K562 (cell line): ENCODE data around the gene TTLL9. TPM values are rescaled to one million over a fixed set of nuclear protein-coding genes. Genes with fewer than 3 reads are reported as not detected.

Experiments
- ATAC-seq: fragments of 200-7000 bp; cut with Tn5 transposase; 3 replicates; pipeline ENCODE4 v1.9.1; 2020; ENCODE audit warnings: moderate library complexity
- BruUV-seq: library from RNA; stranded (reverse); fragments of 400-500 nt; replicated peaks from 2 replicates; lab custom pipeline; 2021; lab: Mats Ljungman, UMichigan
- CTCF ChIA-PET: fragments of 300-600 bp; formaldehyde crosslinking; extraction: SDS; loops from one replicate; lab custom pipeline; 2021; ENCODE audit warnings: low intra/inter-chr PET ratio; lab: Yijun Ruan, JAX
- POLR2A ChIA-PET: fragments of 300-600, 350-650 bp; sonication (Branson Sonifier 250); formaldehyde crosslinking; extraction: SDS; loops from one replicate; lab custom pipeline; 2021; ENCODE audit warnings: antibody characterized with exemption, inconsistent platforms; lab: Yijun Ruan, JAX
- DNase-seq, 4 experiments: peaks; one replicate each; pipeline versions ENCODE4 v3.0.0 to v3.0.0-alpha.2; 2011 to 2018; ENCODE audit warnings: low spot score in 3 of 4, mixed read lengths in 3 of 4; ENCODE audit errors: extremely low read depth in 1 of 4
- FAIRE-seq: peaks from 2 replicates; lab custom pipeline; 2011; peaks lifted over from hg19 to GRCh38; lab: Jason Lieb, UNC
- H2AFZ ChIP-seq: 2 replicates; pipeline ENCODE4 v1.6.0; 2011; ENCODE audit warnings: low read depth, low read length, control low read depth, inconsistent platforms
- H3K27ac ChIP-seq: fragments of 200-600 bp; 3 replicates; pipeline ENCODE4 v1.8.0; 2011; ENCODE audit warnings: low read depth, mild to moderate bottlenecking, control low read depth, inconsistent platforms, low read length, moderate library complexity, mixed read lengths; ENCODE audit errors: extremely low read depth
- H3K27me3 ChIP-seq, 2 experiments: fragments of 300-600 bp in 1 of 2; 2 replicates in 1 of 2; 3 replicates in 1 of 2; pipeline versions ENCODE4 v1.6.0 to v1.8.0; 2011; ENCODE audit warnings: inconsistent platforms in 2 of 2, low read length in 2 of 2, mild to moderate bottlenecking in 1 of 2, mixed read lengths in 1 of 2, moderate library complexity in 1 of 2; ENCODE audit not compliant: control insufficient read depth in 2 of 2, insufficient read depth in 2 of 2
- H3K36me3 ChIP-seq: fragments of 300-600 bp; 3 replicates; pipeline ENCODE4 v1.8.0; 2011; ENCODE audit warnings: mild to moderate bottlenecking, low read length, inconsistent platforms; ENCODE audit not compliant: control insufficient read depth, insufficient read depth
- H3K4me1 ChIP-seq, 2 experiments: fragments of 200-600 bp in 1 of 2; replicated peaks in 1 of 2; 2 replicates in 1 of 2; 3 replicates in 1 of 2; pipeline versions ENCODE4 v1.5.1 to v1.8.0; 2011; ENCODE audit warnings: inconsistent platforms in 2 of 2, low read length in 2 of 2, mild to moderate bottlenecking in 1 of 2, mixed read lengths in 1 of 2, moderate library complexity in 1 of 2; ENCODE audit not compliant: control insufficient read depth in 2 of 2, insufficient read depth in 2 of 2
- H3K4me2 ChIP-seq: 2 replicates; pipeline ENCODE4 v1.6.1; 2011; ENCODE audit warnings: low read length, control low read depth, inconsistent platforms, mixed read lengths; ENCODE audit not compliant: insufficient read depth
- H3K4me3 ChIP-seq: fragments of 200-600 bp; sonication (generic), shearing (Covaris generic); 2 replicates; pipeline ENCODE4 v1.5.1; 2016; ENCODE audit warnings: control low read depth, inconsistent platforms
- H3K79me2 ChIP-seq: fragments of 200-600 bp; 3 replicates; pipeline ENCODE4 v1.8.0; 2011; ENCODE audit warnings: low read length, inconsistent platforms; ENCODE audit not compliant: control insufficient read depth, insufficient read depth
- H3K9ac ChIP-seq, 2 experiments: 2 replicates each; pipeline versions ENCODE4 v1.6.0 to v1.6.1; 2011; ENCODE audit warnings: low read depth in 2 of 2, low read length in 2 of 2, control low read depth in 1 of 2, inconsistent platforms in 1 of 2, mild to moderate bottlenecking in 1 of 2, mixed read lengths in 1 of 2; ENCODE audit not compliant: insufficient read depth in 1 of 2
- H3K9me1 ChIP-seq: one replicate; pipeline ENCODE4 v1.6.0; 2011; ENCODE audit warnings: inconsistent platforms, mild to moderate bottlenecking, low read length, moderate library complexity; ENCODE audit not compliant: control insufficient read depth, insufficient read depth
- H3K9me3 ChIP-seq: replicated peaks from 2 replicates; pipeline ENCODE4 v1.5.1; 2011; ENCODE audit warnings: low read depth, low read length, inconsistent platforms; ENCODE audit not compliant: control insufficient read depth, insufficient read depth
- H4K20me1 ChIP-seq: replicated peaks from 2 replicates; pipeline ENCODE4 v1.6.1; 2011; ENCODE audit warnings: low read length, inconsistent platforms, mixed read lengths; ENCODE audit not compliant: control insufficient read depth, insufficient read depth
- NCOR1 ChIP-seq: fragments of 450-650 bp; IDR thresholded peaks from 2 replicates; pipeline ENCODE4 v1.6.1; 2016; ENCODE audit warnings: mild to moderate bottlenecking, moderate library complexity
- SMARCA5 ChIP-seq: fragments of 450-650 bp; IDR thresholded peaks from 2 replicates; pipeline ENCODE4 v1.6.1; 2016
- in situ Hi-C: fragments of 300-500 bp; cut with MboI; formaldehyde crosslinking; loops from 4 replicates; pipeline ENCODE4 v1.15.0; 2018; ENCODE audit warnings: inconsistent platforms, mixed read lengths
- intact Hi-C: fragments of 100-400 bp; cut with micrococcal nuclease; formaldehyde crosslinking; loops from 2 replicates; pipeline ENCODE4 v1.14.2; 2022
- polyA plus RNA-seq, 8 experiments: library from polyadenylated mRNA; depleted of rRNA in 4 of 8; stranded (reverse) in 5 of 8; unstranded in 3 of 8; fragments of >200 nt; fragmentation: Nextera tagmentation in 2 of 8; fragmentation: Illumina TruSeq in 1 of 8; extraction: Ambion mirVana in 2 of 8; extraction: Trizol in 1 of 8; gene quantifications; 2 replicates each; pipeline versions ENCODE4 v1.2.1 to v1.2.3, GENCODE V29; 2011 to 2014; ENCODE audit warnings: inconsistent platforms in 1 of 8, missing spikeins in 1 of 8
- total RNA-seq, 7 experiments: library from RNA; depleted of rRNA in 6 of 7; stranded (reverse); fragments of >200 nt in 6 of 7; fragmentation: Illumina TruSeq in 2 of 7; extraction: Trizol in 2 of 7; gene quantifications; 2 replicates each; pipeline versions ENCODE4 v1.2.1 to v1.2.3, GENCODE V29; 2011 to 2021; ENCODE audit warnings: low replicate concordance in 1 of 7
- TF ChIP-seq, protein P1 (sequence below), 2 experiments: fragments of 450-650 bp; conservative IDR thresholded peaks; 2 replicates each; pipeline ENCODE4 v1.6.1; 2017; ENCODE audit warnings: mild to moderate bottlenecking in 2 of 2, moderate library complexity in 2 of 2
- TF ChIP-seq, protein P2 (sequence below): sonication (generic); formaldehyde crosslinking; IDR thresholded peaks from 2 replicates; pipeline ENCODE4 v1.8.0; 2022; ENCODE audit warnings: mild to moderate bottlenecking, missing genetic modification reagents
- TF ChIP-seq, protein P3 (sequence below): fragments of 250-450 bp; sonication (Bioruptor Pico); IDR thresholded peaks from 2 replicates; pipeline ENCODE4 v1.8.0; 2021; ENCODE audit warnings: moderate library complexity, mild to moderate bottlenecking, inconsistent platforms

Gene TTLL9
- total and polyA plus RNA-seq, 9 of the 15 experiments (the other 6 are each of a cell fraction or from before 2014, with no cell fraction given) = 0.06 to 0.07 TPM; not detected in 7

DNA sequence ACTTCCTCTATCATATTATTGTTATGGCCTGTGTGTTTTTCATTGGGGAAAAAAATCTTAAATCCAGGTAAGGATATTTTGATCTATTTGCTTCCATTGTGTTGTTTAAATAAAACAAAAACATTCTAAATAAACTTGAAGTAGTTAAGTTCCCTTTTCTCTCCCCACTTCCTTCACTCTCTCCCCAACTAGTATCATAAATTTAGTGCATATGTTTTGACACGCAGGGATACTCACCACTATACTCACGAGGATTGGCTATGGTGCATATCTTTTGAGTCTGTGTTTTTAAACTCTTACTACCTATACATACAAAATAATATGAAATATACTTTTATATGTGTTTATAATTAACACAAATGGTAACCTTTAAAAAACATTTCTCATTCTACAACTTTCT lies 5.2 kb downstream of the TTLL9 start (continued):
- TF ChIP-seq, protein P1, sequence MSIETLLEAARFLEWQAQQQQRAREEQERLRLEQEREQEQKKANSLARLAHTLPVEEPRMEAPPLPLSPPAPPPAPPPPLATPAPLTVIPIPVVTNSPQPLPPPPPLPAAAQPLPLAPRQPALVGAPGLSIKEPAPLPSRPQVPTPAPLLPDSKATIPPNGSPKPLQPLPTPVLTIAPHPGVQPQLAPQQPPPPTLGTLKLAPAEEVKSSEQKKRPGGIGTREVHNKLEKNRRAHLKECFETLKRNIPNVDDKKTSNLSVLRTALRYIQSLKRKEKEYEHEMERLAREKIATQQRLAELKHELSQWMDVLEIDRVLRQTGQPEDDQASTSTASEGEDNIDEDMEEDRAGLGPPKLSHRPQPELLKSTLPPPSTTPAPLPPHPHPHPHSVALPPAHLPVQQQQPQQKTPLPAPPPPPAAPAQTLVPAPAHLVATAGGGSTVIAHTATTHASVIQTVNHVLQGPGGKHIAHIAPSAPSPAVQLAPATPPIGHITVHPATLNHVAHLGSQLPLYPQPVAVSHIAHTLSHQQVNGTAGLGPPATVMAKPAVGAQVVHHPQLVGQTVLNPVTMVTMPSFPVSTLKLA (conservative IDR thresholded peaks at IDR 0.05) = no peak

DNA sequence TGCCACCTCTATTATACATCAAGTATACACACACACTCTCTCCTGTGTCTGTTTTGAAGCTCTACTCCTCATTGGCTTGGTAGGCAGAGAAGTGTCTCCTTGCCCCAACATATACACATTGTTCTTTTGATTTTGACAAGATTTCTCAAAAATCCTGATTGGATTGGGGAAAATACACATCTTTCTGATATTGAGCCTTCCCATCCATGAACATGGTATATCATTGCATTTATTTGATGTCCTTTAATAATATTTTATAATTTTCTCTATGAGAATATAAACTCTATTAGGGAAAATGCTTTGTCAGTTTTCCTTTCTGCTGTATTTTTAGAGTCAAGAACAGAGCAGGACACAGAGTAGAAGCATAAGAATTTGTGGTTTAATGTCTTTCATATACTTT lies 7.2 kb downstream of the TTLL9 start:
- intact Hi-C loops (no loop called here), in situ Hi-C loops (no loop called here)
- Histone ChIP-seq H3K36me3 (no peaks in the 10 kb centered on the region), H3K27me3 (peaks cover 6 to 7% of the 10 kb centered on the region in 2 experiments; a peak in 2 of 5 replicates), H3K79me2 (no peaks in the 10 kb centered on the region), H3K9me1 (no peaks in the 10 kb centered on the region), H3K4me1 (peaks cover 0 to 8% of the 10 kb centered on the region in 2 experiments; a peak in 2 of 5 replicates), H3K4me2 (no peak overlapping the region), H3K4me3 (no peak overlapping the region), H3K9me3 (no peaks in the 10 kb centered on the region), H3K27ac (no peak overlapping the region), H3K9ac (no peak overlapping the region), H4K20me1 (no peaks in the 10 kb centered on the region; the same call in 1 of the 2 replicates), H2AFZ (no peak overlapping the region)
- no peak for DNase-seq
- TF ChIP-seq NCOR1 (no peak), SMARCA5 (no peak)
- TF ChIP-seq, protein P2, sequence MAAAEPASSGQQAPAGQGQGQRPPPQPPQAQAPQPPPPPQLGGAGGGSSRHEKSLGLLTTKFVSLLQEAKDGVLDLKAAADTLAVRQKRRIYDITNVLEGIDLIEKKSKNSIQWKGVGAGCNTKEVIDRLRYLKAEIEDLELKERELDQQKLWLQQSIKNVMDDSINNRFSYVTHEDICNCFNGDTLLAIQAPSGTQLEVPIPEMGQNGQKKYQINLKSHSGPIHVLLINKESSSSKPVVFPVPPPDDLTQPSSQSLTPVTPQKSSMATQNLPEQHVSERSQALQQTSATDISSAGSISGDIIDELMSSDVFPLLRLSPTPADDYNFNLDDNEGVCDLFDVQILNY (CRISPR knock-in tag) = no peak
- TF ChIP-seq, protein P3, sequence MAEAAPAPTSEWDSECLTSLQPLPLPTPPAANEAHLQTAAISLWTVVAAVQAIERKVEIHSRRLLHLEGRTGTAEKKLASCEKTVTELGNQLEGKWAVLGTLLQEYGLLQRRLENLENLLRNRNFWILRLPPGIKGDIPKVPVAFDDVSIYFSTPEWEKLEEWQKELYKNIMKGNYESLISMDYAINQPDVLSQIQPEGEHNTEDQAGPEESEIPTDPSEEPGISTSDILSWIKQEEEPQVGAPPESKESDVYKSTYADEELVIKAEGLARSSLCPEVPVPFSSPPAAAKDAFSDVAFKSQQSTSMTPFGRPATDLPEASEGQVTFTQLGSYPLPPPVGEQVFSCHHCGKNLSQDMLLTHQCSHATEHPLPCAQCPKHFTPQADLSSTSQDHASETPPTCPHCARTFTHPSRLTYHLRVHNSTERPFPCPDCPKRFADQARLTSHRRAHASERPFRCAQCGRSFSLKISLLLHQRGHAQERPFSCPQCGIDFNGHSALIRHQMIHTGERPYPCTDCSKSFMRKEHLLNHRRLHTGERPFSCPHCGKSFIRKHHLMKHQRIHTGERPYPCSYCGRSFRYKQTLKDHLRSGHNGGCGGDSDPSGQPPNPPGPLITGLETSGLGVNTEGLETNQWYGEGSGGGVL (CRISPR knock-in tag) = no peak
- ATAC-seq = no peak
- ChIA-PET CTCF (no interaction called here), POLR2A (no interaction called here)
- no TSS peak for BruUV-seq
- FAIRE-seq = no peak
